ENCODE measurements around the gene FHL5. TPM values are rescaled to one million over a fixed set of nuclear protein-coding genes. Genes with fewer than 3 reads are reported as not detected.
"Not testable (repeated sequence)": the region's sequence is repeated elsewhere in the genome, so short reads cannot be mapped to it uniquely, and the experiment has no call there.

The FHL5 gene
- not detected in 2 replicates for total RNA-seq (2014; rRNA removed; shearing (Covaris generic))
- polyA plus RNA-seq (2015; cell fraction: cytosol; rRNA removed) = not detected in 2 replicates
- polyA plus RNA-seq (2015; cell fraction: nucleus; rRNA removed) = not detected in 2 replicates

- in situ Hi-C loops (cut with HindIII; ENCODE audit: low pct_unique_long_range_greater_than_20kb, low sequenced_read_pairs) = no loop called here
- no peak for DNase-seq (ENCODE audit: low read depth, low spot score)
These were observed at the start of gene FHL5 for GRCh38 chr6:96562886-96563285. Gene FHL5, plus strand, starts transcription at chr6:96563128. Its CDS starts 40,486 bp downstream, at chr6:96603614.

- in situ Hi-C loops (cut with HindIII; ENCODE audit: low pct_unique_long_range_greater_than_20kb, low sequenced_read_pairs) = no loop called here
- no peak for DNase-seq (ENCODE audit: low read depth, low spot score)
These were observed 42.5 kb upstream of the FHL5 start for GRCh38 chr6:96520171-96521115.

- no peak for DNase-seq (ENCODE audit: low read depth, low spot score)
- in situ Hi-C loops (cut with HindIII; ENCODE audit: low pct_unique_long_range_greater_than_20kb, low sequenced_read_pairs) = no loop called here
These were observed 41.7 kb upstream of the FHL5 start for GRCh38 chr6:96521306-96521643.

- in situ Hi-C loops (cut with HindIII; ENCODE audit: low pct_unique_long_range_greater_than_20kb, low sequenced_read_pairs) = no loop called here
- DNase-seq (ENCODE audit: low read depth, low spot score) = peak; percentile 92
These were observed 41.1 kb upstream of the FHL5 start, which contains the start of gene UFL1 for GRCh38 chr6:96521644-96522464. Gene UFL1, plus strand, starts transcription at chr6:96521806. Its CDS starts 68 bp downstream, at chr6:96521874.

- peak; percentile 20 for DNase-seq (ENCODE audit: low read depth, low spot score)
- in situ Hi-C loops (cut with HindIII; ENCODE audit: low pct_unique_long_range_greater_than_20kb, low sequenced_read_pairs) = no loop called here
These were observed 40.4 kb upstream of the FHL5 start for GRCh38 chr6:96522465-96523009.

- DNase-seq (ENCODE audit: low read depth, low spot score) = no peak
- in situ Hi-C loops (cut with HindIII; ENCODE audit: low pct_unique_long_range_greater_than_20kb, low sequenced_read_pairs) = no loop called here
These were observed 34.7 kb upstream of the FHL5 start for GRCh38 chr6:96528193-96528592.

GRCh38 chr6:96532399-96532798 is 30.5 kb upstream of the FHL5 start:
- in situ Hi-C loops (cut with HindIII; ENCODE audit: low pct_unique_long_range_greater_than_20kb, low sequenced_read_pairs) = no loop called here
- no peak for DNase-seq (ENCODE audit: low read depth, low spot score)

GRCh38 chr6:96537726-96538125 is 25.2 kb upstream of the FHL5 start:
- DNase-seq (ENCODE audit: low read depth, low spot score) = no peak
- in situ Hi-C loops (cut with HindIII; ENCODE audit: low pct_unique_long_range_greater_than_20kb, low sequenced_read_pairs) = no loop called here

GRCh38 chr6:96542702-96543101 is 20.2 kb upstream of the FHL5 start:
- peak; percentile 29 for DNase-seq (ENCODE audit: low read depth, low spot score)
- in situ Hi-C loops (cut with HindIII; ENCODE audit: low pct_unique_long_range_greater_than_20kb, low sequenced_read_pairs) = no loop called here

- in situ Hi-C loops (cut with HindIII; ENCODE audit: low pct_unique_long_range_greater_than_20kb, low sequenced_read_pairs) = no loop called here
- no peak for DNase-seq (ENCODE audit: low read depth, low spot score)
These were observed 17.0 kb upstream of the FHL5 start for GRCh38 chr6:96545882-96546281.

GRCh38 chr6:96547654-96548053 is 15.3 kb upstream of the FHL5 start:
- in situ Hi-C loops (cut with HindIII; ENCODE audit: low pct_unique_long_range_greater_than_20kb, low sequenced_read_pairs) = no loop called here
- no peak for DNase-seq (ENCODE audit: low read depth, low spot score)

GRCh38 chr6:96554558-96554957 is 8.4 kb upstream of the FHL5 start:
- in situ Hi-C loops (cut with HindIII; ENCODE audit: low pct_unique_long_range_greater_than_20kb, low sequenced_read_pairs) = no loop called here
- no peak for DNase-seq (ENCODE audit: low read depth, low spot score)

- in situ Hi-C loops (cut with HindIII; ENCODE audit: low pct_unique_long_range_greater_than_20kb, low sequenced_read_pairs); DNase-seq (ENCODE audit: low read depth, low spot score): not testable (repeated sequence)
These were observed 3.2 kb upstream of the FHL5 start for GRCh38 chr6:96559740-96560139.

- in situ Hi-C loops (cut with HindIII; ENCODE audit: low pct_unique_long_range_greater_than_20kb, low sequenced_read_pairs) = no loop called here
- DNase-seq (ENCODE audit: low read depth, low spot score) = no peak
These were observed 925 bp downstream of the FHL5 start for GRCh38 chr6:96563853-96564252.

GRCh38 chr6:96570053-96570452 is 7.1 kb downstream of the FHL5 start:
- in situ Hi-C loops (cut with HindIII; ENCODE audit: low pct_unique_long_range_greater_than_20kb, low sequenced_read_pairs) = no loop called here
- no peak for DNase-seq (ENCODE audit: low read depth, low spot score)

- DNase-seq (ENCODE audit: low read depth, low spot score) = no peak
- in situ Hi-C loops (cut with HindIII; ENCODE audit: low pct_unique_long_range_greater_than_20kb, low sequenced_read_pairs) = no loop called here
These were observed 8.6 kb downstream of the FHL5 start for GRCh38 chr6:96571551-96571950.

- no peak for DNase-seq (ENCODE audit: low read depth, low spot score)
- in situ Hi-C loops (cut with HindIII; ENCODE audit: low pct_unique_long_range_greater_than_20kb, low sequenced_read_pairs) = no loop called here
These were observed 12.4 kb downstream of the FHL5 start for GRCh38 chr6:96575359-96575758.

GRCh38 chr6:96576221-96576620 is 13.3 kb downstream of the FHL5 start:
- no peak for DNase-seq (ENCODE audit: low read depth, low spot score)
- in situ Hi-C loops (cut with HindIII; ENCODE audit: low pct_unique_long_range_greater_than_20kb, low sequenced_read_pairs) = no loop called here
